ENCODE data around the gene FBN3.
"Not testable (repeated sequence)": the region's sequence is repeated elsewhere in the genome, so short reads cannot be mapped to it uniquely, and the experiment has no call there.

FBN3 gene

DNA sequence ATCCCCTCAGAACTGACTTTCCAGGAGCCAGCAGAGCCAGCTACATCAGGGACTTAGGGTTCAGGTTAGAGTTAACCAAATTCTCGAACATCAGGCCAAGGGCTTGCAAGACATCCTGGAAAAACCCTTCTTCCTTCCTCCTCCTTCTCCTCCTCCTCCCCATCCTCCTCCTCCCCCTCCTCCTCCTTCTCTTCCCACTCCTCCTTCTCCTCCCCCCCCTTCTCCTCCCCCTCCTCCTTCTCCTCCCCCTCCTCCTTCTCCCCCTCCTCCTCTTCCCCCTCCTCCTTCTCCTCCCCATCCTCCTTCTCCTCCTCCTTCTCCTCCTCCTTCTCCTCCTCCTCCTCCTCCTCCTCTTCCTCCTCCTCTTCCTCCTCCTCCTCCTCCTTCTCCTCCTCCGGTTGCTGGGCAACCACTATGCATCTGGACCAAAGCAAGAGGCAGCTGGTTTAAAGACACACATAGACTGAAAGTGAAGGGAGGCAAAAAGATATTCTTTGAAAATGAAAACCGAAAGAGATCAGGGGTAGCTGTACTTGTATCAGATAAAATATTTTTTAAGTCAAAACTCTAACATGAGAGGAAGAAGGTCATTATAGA is 102.7 kb downstream of the FBN3 start:
- DNase-seq: no peak

DNA sequence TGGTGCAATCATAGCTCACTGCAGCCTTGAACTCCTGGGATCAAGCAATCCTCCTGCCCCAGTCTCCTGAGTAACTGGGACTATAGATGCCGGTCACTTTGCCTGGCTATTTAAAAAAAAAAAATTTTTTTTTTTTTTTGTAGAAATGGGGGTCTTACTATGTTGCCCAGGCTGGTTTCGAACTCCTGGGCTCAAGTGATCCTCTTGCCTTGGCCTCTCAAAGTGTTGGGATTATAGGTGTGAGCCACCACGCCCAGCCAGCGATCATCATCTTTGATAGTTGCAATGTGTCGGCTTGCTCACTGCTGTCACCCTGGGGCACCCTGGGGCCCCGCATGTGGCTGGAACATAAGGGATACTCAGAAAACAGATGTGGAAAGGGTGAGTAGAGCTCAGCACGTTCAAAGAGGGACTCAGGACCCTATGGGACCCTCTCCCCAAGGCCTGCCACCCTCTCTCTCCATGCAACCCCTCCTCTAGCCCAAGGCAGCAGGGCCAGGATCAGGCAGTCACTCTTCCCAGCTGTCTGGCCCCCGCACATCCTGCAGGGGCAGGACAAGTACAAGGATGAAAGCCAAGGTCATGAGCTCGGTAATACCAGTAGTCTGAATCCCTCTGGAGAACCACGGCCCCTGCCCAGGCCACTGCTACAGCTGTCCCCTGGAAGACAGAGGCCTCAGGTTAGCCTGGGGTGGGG is 103.4 kb downstream of the FBN3 start:
- DNase-seq: no peak

DNA sequence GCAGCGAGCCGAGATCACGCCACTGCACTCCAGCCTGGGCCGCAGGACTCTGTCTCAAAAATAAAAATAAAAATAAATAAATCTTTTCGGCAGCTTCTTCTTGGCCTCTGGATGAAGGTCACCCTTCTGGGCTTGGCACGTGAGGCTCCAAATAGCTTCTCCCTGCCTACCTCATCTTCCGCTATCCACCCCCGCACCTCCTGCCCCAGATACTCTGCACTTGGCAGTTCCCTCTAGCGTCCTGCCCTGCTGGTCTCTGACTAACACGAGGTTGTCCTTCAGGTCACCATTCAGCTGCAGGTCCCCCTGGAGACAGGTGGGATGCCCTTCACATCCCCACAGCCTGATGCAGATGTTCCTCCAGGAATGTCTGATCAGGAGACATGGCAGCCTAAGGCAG is 105.4 kb downstream of the FBN3 start:
- DNase-seq: no peak

DNA sequence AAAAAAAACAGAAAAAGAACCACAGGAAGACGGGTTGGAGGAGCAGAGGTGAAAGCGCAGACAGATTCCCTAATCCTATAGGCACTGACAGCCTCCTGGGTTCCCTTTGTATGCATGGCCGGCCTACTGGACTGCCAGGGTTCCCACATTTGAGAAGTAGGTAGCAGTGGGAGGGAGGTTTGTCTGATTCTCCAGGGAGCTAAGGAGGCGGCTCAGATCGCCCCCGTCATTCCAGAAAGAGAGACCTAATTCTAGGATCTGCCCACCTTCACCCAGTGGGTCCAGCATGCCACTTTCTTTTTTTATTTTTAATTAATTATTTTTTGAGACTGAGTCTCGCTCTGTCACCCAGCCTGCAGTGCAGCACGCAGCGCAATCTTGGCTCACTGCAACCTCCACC is 106.5 kb downstream of the FBN3 start:
- no peak for DNase-seq

DNA sequence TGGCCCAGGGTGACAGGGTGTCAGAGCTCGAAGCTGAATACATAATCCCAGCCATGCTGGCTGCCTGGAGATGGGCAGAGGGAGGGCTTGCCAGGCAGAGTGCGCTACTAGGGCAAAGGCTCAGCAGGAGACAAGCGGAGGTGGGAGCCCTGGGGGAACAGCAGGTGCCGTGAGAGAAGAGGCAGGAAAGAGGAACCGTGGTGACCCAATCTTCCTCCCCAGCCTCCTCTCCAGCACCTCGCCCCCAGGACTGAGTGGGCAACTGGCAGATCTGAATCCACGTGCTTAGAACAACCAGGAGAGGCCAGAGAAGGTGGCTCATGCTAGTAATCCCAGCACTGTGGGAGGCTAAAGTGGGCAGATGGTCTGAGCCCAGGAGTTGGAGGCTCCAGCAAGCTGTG is 107.9 kb downstream of the FBN3 start:
- peak; percentile 58 for DNase-seq

DNA sequence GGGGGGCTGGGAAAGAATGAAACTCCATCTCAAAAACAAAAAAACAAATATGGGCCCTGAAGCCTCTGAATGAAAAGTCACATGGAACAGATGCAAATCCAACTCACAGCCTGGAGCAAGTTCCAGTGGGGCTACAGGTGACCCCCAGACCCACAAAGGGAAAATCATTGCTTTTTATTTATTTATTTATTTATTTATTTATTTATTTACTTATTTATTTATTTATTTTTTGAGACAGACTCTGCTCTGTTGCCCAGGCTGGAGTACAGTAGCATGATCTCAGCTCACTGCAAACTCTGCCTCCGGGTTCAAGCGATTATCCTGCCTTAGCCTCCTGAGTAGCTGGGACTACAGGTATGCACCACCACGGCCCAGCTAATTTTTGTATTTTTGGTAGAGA is 110.2 kb downstream of the FBN3 start:
- no peak for DNase-seq

DNA sequence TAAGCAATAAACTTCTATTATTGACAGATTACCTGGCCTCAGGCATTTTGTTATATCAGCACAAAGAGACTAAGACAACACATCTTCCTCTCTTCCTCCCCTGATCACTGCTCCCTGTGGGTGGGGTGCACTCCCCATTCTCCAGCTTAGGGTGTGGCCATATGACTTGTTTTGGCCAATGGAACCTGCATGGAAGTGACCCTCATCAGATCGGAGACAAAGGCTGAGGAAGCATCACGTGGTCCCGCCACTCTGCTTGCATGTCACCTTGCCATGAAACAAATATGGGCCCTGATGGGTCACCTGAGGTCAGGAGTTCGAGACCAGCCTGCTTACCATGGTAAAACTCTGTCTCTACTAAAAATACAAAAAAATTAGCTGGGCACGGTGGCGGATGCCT is 110.6 kb downstream of the FBN3 start:
- no peak for DNase-seq

DNA sequence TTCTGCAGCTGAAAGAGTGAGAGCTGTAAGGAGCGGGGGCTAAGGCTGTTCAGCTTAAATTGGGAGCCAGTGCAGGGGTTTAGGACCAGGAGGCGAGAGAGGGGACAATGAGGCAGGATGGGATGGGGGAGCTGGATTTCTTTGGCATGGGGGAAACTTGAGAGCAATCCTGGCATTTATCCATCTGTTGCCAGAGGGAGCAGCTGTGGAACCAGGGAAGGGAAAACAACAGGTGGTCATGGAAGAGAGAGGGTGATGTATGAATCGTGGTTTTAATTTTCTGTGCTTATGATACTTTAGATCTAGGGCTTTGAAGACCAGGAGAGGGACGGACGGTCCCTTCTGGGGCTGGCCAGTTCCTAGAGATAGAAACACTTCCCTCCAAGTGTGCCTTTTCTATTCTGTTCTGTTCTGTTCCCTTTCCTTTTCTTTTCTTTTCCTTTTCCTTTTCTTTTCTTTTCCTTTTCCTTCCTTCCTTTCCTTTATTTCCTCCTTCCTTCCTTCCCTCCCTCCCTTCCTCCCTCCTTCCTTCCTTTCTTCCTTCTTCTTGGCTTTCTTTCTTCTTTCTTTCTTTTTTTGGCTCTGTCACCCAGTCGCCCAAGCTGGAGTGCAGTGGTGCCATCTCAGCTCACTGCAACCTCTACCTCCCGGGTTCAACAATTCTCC is 112.8 kb downstream of the FBN3 start:
- peak; percentile 26 for DNase-seq

DNA sequence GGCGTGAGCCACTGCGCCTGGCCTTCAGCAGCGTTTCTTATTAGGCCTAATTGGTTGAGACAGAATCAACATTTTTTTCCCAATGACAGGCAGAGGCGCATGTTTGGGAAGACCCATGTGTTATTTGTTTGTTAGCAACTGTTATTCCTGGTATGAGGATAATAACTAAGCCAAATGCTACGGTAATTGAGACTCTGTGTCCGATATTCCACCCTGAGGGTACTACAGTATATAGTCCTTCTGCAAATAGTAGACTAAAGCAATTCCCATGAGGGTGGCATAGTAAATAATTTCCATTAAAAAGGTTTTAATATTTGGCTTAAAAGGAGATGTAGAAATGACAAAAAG is 115.2 kb downstream of the FBN3 start:
- DNase-seq: no peak

DNA sequence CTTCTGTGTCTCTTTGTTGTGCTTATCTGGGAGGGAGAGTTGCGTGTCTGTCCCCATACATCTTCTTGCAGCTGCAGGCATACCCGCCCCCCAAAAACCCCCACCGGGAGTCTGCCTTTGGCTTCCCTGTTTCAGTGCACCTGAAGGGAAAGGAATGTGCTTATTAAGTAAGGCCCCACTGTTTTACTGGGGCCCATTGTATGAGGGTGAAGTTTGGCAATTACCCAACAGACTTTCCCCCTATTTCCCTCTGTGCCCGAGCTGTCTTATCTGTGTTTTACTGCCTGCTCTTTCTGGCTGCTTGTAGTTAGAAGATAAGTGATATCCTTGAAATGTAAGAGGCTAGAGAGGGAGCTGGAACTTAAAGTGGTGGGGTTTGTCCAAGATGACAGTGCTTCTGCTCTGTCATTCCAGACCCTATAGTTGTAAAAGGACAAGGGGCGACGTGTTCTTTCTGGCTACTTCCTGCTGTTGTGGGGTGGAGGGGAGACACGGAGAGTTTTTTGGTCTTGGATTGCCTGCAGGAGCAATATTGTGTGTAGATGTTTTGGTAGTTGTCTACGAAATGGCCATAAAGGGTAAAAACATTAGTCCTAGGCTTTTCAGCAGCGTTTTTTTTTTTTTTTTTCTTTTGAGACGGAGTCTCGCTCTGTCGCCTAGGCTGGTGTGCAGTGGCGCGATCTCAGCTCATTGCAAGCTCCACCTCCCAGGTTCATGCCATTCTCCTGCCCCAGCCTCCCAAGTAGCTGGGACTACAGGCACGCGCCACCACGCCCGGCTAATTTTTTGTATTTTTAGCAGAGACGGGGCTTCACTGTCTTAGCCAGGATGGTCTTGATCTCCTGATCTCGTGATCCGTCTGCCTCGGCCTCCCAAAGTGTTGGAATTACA is 115.9 kb downstream of the FBN3 start:
- not testable (repeated sequence) for DNase-seq

DNA sequence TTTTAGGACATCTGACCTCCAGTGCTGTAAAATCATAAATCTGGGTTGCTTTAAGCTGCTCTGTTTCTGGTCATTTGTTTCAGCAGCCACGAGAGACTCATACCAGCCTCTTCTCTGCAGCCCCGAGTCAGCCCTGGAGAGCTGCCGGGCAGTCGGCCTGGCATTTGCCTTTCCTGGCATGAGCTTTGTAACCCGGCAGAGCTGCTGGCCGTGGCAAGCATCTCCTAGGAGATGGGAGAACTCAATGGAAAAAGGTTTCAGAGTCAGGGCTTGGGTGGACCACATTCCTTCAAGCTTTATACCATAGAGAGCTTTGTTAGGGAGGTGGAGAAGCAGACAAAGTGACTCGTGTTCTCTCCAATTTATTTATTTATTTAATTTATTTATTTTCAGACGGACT is 118.4 kb downstream of the FBN3 start:
- no peak for DNase-seq

DNA sequence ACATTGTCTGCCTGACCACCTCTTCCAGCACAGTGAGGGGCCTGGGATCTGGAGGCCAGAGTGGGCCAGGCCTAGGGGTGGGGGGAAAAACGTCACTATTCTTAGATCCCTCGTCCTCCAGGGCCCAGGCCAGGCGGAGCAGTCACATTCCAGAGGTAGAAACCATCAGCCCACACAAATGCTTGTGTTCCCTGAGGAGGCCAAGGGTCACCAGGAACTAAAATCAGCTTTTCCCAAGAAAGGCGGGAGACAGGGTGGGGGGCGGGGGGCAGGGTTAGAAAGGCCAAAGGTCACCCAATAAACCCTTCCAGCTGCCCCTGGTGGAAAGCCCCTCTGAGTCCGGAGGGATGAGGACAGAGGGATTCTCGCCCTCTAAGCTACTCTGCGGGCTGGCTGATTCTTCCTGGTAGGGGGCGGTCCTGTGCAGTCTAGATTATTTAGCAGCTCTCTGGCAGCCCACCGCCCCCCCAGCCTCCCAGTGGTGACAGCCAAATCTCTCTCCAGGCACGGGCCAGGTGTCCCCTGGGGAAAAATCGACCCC is 120.4 kb downstream of the FBN3 start:
- DNase-seq: no peak

DNA sequence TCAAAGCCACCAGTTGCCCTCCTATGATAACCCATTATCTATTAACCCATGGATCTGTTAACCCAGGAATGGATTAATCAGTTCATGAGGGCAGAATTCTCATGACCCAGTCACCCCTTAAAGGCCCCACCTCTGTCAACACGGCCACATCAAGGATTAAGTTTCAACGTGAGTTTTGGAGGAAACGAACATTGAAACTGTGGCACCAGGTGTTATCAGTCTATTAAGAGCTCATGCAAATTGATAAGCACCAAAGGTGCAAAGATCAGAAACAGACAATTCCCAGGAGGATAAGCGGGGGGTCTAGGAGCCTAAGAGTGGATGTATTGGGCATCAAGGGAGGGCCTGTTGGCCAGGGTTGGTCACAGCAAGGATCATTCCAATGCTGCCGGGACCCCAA is 124.1 kb downstream of the FBN3 start:
- DNase-seq: no peak

DNA sequence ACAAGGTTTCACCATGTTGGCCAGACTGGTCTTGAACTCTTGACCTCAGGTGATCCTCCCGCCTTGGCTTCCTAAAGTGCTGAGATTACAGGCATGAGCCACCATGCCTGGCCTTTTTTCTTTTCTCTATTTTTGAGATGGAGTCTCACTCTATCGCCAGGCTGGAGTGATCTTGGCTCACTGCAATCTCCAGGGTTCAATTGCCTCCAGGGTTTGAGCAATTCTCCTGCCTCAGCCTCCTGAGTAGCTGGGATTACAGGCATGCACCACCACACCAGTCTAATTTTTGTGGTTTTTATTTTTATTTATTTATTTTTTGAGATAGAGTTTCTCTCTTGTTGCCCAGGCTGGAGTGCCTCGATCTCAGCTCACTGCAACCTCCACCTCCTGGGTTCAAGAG is 125.1 kb downstream of the FBN3 start:
- not testable (repeated sequence) for DNase-seq

DNA sequence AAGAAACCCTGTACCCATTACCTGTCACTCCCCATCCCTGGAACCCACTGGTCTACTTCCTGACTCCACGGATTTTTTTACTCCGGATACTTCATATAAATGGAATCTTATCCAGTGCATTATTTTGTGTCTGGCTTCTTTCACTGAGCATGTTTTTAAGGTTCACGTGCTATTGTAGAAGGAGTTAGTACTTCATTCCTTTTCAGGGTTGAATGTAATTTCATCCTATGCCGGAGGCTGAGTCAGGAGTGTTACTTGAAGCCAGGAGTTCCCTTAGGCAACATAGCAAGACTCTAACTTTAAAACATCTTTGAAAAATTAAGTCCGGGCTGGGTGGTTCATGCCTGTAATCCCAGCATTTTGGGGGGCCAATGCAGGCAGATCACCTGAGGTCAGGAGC is 126.0 kb downstream of the FBN3 start:
- no peak for DNase-seq

DNA sequence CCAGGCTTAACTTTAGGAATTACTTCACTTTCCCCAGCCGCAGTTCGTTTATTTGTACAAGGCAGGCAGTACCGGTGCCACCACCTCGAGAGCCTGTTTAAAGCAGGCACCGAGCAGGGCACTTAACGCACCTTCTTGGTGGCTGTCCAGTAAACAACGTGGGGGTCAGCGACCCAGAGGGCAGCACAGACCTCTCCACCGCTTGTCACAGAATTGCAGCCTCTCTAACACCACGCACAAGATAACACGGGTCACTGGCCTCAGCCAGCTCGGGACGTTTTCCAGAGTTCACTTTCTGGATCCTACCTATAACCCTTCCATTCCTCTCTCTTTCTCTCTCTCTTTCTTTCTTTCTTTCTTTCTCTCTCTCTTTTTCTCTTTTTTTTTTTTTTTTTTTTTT is 127.1 kb downstream of the FBN3 start:
- no peak for DNase-seq

DNA sequence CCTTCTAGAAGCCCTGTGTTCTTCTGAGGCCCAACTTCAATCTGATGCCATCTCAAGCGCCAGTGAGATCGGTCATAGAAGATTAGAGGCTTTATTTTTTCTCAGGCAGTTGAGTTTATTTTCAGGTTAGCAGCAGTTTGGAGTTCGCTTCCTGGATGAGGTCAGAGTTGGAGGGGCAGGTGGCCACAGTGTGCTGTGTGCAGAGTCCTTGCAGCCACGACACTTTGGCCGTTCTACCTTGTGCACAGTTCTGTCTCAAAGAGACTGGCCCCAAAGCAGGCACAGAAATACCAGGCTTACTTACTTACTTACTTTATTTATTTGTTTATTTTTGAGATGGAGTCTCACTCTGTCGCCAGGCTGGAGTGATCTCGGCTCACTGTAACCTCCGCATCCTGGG is 128.0 kb downstream of the FBN3 start:
- no peak for DNase-seq

DNA sequence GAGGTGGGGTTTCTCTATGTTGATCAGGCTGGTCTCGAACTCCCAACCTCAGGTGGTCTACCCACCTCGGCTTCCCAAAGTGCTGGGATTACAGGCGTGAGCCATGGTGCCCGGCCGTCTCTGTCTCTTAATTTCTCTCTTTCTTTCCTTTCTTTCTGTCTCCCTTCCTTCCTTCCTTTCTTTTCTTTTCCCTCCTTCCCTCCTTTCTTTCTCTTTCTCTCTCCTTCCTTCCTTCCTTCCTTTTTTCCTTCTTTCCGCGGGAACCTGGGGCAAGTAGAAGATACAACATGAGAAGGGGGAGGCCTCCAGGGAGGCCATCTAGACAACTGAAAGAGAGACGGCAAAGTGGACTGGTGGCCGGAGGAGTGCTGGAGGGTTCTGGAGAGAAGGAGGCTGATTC is 128.7 kb downstream of the FBN3 start:
- no peak for DNase-seq

DNA sequence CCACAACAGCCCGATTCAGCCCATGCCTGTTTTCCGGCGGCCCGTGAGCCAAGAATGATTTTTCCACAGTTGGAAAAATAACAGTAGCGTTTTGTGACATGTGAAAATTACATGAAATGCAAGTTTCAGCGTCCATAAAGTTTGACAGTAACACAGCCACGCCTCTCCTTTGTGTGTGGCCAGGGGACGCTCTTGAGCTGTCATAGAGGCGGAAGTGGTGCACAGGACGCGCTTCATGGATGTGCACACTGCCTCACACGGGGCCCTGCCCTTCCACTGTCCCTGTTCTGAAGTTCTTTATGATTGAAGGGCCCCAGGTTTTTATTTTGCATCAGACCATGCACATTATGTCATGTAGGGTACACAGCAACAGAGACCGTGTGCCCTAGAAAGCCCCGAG is 131.6 kb downstream of the FBN3 start:
- DNase-seq: peak; percentile 3

Measured in NCI-H146 (cell line).